GM18868 (cell line): ENCODE data around the gene IL6R.

Source experiments
- ATAC-seq: cut with Tn5 transposase; IDR thresholded peaks from one replicate; pipeline ENCODE4 v1.9.1; 2021; ENCODE audit warnings: mild to moderate bottlenecking, moderate library complexity; ENCODE audit not compliant: unreplicated experiment

The IL6R gene

DNA sequence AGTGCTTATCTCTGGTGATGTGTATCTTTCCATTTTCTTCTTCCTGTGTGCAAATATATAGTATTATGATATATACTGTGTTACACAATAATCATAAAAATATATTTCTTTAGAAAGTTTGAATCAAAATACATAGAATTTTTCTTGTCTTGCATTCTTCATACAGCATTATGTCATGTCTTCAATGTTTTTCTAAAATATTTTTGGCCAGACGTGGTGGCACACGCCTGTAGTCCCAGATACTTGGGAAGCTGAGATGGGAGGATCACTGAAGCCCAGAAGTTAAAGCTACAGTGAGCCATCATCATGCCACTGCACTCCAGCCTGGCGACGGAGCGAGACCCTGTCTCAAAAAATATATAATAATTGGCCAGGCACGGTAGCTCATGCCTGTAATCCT lies 41.6 kb downstream of the IL6R start:
- no peak for ATAC-seq

DNA sequence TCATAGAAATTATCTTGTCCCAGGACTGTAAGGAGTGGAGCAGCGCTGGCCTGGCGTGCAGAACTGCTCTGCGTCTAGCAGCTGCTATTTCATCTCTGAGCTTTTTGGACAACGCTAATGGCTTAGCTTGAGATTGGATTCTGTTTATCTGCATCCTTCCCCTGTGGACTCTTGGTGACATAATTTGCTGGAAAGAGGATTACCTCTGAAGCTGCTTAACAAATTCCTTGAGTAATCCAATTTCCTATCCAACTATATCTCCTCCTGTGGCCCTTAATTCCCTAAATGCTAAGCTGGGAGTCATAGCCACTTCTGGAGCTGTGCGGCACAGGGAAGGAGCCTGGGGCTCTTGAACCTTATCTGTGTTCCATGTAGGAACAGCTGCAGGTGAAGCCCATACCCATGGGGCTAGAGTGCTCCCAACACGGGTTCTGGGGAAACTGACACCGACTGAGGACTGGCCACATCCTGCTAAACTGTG lies 43.2 kb downstream of the IL6R start:
- no peak for ATAC-seq

DNA sequence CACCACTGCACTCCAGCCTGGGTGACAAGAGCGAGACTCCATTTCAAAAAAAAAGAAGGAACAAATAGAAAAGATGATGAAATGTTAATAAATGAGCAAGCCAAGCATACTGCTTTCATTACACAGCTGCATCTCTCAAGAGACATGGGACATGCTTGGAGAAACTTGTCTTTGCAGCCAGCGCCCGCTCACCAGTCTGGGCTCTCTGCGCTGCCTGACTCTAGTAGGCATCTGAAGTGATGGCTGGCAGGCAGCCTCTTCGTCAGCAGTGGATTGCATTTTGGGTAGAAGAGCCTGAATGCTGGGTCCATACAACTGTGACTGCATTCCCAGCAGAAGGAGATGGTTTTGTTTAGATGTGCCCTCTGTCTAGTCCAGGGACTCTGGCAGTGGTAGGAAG lies 48.0 kb downstream of the IL6R start:
- no peak for ATAC-seq

DNA sequence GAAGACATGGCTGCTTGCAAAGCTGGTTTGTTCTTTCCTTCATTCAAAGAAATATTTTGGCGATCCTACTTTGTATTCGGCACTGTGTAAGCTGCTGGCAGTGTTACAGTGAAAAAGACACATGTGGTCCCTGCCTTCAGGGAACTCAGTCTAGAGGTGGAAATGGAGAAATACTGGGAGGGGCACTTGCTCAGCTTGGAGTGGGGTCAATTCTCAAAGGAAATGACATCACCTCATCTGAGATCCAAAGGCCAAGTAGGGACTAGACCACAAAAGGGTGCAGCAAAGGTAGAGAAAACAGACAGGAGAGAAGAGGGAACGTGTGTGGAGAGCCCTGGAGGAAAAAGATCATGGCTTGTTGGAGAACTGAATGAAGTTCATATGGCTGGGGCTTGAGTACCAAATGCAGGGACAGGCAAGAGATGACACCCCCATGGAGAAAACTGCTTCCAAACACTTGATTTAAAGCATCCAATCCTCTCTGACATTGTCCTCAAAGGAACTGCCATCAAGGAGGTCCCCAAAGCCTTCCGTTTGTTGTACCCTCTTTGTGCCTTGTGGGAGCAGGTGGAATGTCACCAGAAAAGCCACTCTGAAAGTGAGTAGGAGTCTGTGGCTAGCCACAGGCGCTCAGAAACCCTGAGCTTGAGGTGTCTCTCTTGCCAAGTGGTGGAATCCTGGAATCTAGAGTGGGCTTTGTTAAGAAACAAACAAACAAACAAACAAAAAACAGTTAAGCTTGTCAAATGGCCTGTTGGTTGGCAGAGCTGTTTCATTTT lies 48.6 kb downstream of the IL6R start:
- ATAC-seq, result no peak

DNA sequence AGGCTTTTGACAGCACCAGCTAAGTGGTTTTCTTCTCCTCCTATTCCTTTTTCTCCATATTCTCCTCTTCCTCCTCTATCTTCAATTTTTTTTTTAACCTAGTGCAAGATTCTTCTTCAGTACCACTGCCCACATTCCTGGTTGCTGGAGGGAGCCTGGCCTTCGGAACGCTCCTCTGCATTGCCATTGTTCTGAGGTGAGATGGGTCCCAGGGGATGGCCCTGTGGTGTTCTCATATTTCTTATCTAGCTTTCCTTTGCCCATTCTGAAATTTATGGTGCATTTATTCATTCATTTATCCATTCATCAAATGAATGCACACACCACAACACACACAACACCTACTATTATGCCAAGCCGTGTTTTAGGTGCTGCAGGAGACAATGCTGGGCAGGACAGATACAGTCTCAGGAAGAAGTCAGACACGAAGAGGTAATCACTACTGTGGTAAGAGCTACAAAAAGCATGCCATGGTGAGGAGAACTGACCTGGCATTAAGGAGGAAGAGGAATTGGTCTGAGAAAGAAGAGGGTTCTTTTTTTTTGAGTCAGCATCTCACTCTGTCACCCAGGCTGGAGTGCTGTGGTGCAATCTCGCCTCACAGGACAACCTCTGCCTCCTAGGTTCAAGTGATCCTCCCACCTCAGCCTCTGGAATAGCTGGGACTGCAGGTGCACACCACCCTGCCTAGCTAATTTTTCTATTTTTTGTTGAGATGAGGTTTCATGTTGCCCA lies 49.4 kb downstream of the IL6R start:
- no peak for ATAC-seq

DNA sequence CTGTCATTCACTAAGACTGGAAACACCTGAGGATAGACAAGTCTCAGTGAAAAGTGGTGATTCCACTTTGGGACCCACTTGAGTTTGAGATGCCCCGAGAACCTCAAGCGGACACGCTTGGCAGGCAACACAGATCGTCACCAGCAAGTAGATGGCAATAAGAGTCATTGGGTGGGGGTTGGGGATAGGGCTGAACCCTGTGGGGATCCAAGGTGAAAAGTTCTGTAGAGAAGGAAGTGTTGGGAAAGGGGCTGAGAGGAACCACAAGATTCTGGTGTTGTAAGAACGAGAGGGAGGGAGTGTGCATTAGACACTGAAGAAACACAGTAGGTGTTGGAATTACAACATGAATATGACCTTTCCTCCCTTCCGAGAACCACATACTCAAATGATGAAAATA lies 51.5 kb downstream of the IL6R start:
- ATAC-seq, result no peak

DNA sequence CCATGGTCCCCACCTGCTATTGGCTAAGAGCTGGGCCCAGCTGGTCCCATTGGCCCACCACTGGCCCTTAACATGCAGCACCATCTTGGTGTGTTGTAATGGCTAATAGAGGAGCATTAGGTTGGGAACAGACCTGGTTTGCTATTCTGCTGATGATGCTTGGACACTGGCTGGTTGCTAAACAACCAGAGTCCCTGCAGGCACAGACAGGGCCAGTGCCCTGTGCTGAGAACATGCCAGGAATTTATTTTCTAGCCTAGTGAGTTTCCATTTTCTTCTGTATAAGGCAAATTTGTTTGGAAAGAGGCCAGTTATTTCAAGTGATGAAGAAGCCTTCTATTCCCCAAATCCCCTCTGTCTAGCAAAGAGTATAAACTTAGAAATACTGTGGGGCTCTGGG lies 53.9 kb downstream of the IL6R start:
- no peak for ATAC-seq

DNA sequence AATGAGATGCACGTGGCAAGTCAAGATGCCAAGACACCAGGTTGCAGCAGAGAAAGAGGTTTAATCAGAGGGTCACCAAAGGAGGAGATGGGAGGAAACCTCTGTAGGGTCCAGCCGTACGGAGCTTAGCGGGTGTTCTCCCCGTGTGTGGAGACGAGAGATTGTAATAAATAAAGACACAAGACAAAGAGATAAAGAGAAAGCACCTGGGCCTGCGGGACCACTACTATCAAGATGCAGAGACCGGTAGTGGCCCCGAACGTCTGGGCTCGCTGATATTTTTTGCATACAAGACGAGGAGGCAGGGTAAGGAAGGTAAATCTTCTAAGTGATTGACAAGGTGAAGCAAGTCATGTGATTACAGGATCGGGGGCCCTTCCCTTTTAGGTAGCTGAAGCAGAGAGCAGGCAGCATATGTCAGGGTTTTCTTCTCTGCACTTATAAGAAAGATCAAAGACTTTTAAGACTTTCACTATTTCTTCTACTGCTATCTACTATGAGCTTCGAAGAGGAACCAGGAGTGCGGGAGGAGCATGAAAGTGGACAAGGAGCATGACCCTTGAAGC lies 55.6 kb downstream of the IL6R start:
- no peak for ATAC-seq

DNA sequence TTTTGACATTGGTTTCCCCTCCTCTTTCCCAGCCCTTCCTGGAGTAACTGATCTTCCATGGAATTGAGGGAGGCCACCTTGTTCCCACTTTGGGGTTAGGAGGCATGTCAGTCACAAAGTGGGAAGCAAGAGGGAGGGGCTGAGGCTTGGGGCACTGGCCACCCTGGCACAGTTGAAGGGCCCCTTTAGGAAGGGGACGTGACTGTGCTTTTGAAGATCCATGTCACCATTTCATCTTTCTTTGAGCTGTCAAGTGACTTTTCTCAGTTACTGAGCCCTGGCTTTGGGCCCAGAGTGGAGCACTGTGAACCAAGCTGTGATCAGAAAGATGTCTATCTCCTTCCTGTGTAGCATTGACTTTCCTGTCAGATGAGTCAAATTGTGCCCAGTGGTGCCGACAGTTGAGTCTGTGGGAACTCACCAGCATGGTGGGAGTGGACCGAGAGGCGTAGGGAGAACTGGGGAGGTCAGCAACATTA lies 58.4 kb downstream of the IL6R start:
- no peak for ATAC-seq

DNA sequence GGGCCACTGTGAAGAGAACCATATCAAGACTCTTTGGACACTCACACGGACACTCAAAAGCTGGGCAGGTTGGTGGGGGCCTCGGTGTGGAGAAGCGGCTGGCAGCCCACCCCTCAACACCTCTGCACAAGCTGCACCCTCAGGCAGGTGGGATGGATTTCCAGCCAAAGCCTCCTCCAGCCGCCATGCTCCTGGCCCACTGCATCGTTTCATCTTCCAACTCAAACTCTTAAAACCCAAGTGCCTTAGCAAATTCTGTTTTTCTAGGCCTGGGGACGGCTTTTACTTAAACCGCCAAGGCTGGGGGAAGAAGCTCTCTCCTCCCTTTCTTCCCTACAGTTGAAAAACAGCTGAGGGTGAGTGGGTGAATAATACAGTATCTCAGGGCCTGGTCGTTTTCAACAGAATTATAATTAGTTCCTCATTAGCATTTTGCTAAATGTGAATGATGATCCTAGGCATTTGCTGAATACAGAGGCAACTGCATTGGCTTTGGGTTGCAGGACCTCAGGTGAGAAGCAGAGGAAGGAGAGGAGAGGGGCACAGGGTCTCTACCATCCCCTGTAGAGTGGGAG lies 60.6 kb downstream of the IL6R start:
- no peak for ATAC-seq

DNA sequence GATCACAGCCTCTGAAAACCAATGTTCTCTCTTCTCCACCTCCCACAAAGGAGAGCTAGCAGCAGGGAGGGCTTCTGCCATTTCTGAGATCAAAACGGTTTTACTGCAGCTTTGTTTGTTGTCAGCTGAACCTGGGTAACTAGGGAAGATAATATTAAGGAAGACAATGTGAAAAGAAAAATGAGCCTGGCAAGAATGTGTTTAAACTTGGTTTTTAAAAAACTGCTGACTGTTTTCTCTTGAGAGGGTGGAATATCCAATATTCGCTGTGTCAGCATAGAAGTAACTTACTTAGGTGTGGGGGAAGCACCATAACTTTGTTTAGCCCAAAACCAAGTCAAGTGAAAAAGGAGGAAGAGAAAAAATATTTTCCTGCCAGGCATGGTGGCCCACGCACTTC lies 61.1 kb downstream of the IL6R start:
- ATAC-seq, result no peak

DNA sequence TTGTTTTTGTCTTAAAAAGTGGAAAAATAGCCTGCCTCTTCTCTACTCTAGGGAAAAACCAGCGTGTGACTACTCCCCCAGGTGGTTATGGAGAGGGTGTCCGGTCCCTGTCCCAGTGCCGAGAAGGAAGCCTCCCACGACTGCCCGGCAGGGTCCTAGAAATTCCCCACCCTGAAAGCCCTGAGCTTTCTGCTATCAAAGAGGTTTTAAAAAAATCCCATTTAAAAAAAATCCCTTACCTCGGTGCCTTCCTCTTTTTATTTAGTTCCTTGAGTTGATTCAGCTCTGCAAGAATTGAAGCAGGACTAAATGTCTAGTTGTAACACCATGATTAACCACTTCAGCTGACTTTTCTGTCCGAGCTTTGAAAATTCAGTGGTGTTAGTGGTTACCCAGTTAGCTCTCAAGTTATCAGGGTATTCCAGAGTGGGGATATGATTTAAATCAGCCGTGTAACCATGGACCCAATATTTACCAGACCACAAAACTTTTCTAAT lies 61.8 kb downstream of the IL6R start:
- ATAC-seq, result no peak

DNA sequence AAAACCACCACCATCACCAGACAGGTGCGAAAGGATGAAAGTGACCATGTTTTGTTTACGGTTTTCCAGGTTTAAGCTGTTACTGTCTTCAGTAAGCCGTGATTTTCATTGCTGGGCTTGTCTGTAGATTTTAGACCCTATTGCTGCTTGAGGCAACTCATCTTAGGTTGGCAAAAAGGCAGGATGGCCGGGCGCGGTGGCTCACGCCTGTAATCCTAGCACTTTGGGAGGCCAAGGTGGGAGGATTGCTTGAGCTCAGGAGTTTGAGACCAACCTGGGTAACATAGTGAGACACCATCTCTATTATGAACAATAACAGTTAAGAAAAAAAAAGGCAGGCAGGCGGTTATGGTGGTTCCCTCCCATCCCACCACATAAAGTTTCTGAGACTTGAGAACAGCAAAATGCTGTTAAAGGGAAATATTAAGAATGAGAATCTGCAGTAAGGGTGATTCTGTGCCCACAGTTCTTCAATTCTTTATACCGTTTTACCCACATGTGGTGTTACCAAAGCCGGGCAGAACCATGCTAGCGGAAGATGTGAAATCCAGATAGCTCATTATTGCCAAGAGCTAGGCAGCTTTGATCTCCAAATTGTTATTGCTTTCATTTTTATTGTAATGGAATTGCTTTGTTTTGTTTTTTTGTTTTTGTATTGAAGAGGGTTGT lies 62.4 kb downstream of the IL6R start:
- ATAC-seq, result no peak

DNA sequence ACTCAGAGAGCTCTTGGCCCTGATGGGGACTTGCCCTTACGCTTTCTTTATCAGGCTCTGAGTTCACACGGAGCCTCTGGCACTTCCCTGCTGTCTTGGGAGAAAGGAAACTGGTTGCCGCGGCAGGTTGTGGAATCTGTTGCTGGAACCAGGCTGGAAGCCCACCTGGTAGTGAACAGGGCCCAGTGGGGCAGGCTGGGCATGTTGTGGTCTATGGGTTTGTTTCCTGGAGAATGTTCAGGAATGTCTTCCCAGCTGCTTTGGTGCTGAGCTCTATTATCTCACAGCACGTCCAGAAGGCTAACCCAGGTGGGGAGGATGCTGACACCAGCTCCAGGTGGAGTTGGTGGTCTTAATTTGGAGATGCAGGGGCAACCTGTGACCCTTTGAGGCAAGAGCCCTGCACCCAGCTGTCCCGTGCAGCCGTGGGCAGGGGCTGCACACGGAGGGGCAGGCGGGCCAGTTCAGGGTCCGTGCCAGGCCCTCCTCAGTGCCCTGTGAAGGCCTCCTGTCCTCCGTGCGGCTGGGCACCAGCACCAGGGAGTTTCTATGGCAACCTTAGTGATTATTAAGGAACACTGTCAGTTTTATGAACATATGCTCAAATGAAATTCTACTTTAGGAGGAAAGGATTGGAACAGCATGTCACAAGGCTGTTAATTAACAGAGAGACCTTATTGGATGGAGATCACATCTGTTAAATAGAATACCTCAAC lies 63.5 kb downstream of the IL6R start:
- no peak for ATAC-seq

DNA sequence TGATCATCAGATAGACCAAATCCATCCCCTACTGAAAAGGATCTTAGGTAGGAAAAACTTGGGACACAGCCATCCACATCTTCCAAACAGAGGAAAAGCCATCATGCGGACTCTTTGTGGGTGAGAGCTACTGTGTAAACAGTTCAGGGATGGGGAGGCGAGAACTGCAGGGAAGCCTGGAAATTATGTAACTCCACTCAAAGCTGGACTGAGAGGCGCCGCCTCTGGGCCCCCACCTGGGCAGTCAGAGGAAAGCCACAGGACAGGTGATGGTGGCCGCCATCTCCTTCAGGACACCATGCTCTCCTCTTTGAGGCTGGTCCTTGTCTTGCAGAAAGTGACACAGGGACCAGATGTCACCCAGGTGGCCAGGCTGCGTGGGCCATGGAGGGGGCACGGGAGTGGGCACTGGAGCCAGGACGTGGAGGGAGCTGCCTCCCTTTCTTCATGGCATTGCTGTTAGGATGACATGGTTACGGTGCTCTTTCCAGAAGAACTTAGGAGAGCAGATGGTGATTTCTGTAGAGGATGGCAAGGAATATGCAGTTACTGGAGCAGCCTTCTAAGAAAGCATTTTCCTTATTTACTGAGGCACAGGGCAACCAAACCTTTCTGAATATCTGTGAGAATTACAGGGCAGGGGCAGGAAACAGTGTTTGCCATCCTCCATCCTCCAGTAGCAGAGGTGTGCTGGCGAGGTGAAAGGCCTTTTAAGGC lies 64.9 kb downstream of the IL6R start:
- no peak for ATAC-seq

DNA sequence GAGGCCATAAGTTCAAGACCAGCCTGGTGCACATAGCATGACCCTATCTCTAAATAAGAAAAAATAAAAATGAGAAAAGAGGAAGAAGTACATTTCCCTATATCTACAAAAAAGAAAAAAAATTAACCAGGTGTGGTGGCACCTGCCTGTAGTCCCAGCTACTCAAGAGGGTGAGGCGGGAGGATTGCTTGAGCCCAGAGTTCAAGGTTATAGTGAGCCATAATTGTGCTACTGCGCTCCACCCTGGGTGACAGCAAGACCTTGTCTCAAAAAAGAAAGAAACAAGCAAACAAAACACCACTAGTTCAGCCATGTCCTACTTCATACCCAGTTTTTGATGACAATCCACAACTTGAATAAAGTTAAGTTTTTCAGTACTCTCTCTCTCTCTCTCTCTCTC lies 66.2 kb downstream of the IL6R start:
- ATAC-seq, result no peak

DNA sequence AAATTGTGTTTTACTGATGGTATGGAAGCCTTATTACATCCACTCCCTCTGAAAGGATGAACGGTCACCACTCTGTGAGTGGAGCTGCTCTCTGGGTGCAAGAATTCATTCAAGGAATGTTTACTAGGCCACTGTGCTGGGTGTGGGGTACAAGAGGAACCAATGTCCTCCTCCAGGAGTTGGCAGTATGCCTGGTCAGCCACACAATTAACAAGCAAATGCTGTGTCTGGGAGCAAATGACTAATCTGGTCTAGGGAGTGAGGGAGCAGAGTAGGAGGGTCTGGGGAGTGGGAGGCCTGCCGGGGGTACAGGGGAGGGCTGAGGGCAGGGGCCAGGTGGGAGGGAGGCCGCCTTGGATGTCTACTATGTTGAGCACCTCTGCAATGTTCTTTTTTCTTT lies 69.7 kb downstream of the IL6R start:
- ATAC-seq, result no peak

DNA sequence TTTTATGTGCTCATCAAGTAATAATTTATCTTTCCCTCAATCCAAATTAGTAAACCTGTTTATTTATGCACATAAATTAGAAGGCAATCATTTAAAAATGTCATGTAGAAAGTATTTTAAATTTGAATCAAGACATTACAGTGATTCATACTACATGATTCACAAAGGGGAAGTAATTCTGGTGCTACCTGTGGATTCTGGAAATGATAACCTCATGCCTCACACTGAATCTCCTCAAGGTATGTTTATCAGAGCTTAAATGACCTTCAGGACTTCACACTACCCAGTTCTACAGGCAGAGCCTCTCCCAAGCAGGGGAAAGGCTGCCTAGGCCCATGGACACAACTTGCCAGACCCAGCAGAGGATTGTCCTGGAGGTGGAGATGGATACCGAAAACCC lies 71.6 kb downstream of the IL6R start:
- ATAC-seq, result no peak

DNA sequence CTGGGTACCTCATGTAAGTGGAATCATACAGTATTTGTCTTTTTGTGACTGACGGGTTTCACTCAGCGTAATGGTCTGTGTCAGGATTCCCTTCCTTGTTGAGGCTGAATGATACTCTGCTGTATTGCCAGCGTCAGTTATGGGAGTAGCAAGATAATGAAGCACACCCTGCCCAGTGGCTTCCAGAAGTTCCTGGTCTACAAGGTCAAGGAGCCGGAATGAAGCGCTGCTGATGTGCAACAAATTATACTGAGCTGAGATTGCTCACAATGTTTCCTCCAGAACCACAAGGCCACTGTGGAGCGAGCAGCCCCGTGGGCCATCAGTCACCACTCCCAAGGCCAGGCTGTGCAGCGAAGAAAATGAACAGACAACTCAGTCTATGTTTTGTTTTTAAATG lies 72.9 kb downstream of the IL6R start:
- no peak for ATAC-seq

DNA sequence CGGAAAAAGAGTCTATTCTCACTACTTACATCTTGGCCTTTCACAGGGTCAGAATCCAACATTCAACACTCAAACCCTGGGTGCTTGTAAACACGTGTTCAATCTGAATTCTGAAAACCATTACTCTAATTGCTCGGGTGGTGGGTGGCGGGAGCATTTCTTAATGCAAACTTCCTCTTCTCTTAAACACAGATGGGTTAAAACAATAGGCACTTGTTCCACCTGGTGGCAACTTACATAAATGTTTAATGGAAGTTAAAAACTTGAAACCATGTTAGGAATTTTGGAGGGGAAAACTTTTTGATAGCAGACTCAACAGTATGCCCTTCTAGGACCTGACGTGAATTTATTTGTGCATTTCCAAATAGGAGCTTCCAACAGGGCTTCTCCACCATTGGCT lies 73.5 kb downstream of the IL6R start:
- ATAC-seq, result no peak
